GM19438 (cell line): ENCODE measurements around the gene IP6K3.

Source experiments
- ATAC-seq: cut with Tn5 transposase; IDR thresholded peaks from one replicate; pipeline ENCODE4 v1.9.1; 2021; ENCODE audit warnings: low read depth; ENCODE audit not compliant: unreplicated experiment

Gene IP6K3

GRCh38 chr6:33679761-33680160 is 66.9 kb downstream of the IP6K3 start:
- ATAC-seq: no peak

- no peak for ATAC-seq
Observed at GRCh38 chr6:33678932-33679490, 67.7 kb downstream of the IP6K3 start.

- ATAC-seq: no peak
Observed at GRCh38 chr6:33678233-33678931, 68.3 kb downstream of the IP6K3 start.

- ATAC-seq: no peak
Observed at GRCh38 chr6:33677689-33678088, 69.0 kb downstream of the IP6K3 start.

GRCh38 chr6:33677143-33677660 is 69.5 kb downstream of the IP6K3 start:
- ATAC-seq: no peak

DNA sequence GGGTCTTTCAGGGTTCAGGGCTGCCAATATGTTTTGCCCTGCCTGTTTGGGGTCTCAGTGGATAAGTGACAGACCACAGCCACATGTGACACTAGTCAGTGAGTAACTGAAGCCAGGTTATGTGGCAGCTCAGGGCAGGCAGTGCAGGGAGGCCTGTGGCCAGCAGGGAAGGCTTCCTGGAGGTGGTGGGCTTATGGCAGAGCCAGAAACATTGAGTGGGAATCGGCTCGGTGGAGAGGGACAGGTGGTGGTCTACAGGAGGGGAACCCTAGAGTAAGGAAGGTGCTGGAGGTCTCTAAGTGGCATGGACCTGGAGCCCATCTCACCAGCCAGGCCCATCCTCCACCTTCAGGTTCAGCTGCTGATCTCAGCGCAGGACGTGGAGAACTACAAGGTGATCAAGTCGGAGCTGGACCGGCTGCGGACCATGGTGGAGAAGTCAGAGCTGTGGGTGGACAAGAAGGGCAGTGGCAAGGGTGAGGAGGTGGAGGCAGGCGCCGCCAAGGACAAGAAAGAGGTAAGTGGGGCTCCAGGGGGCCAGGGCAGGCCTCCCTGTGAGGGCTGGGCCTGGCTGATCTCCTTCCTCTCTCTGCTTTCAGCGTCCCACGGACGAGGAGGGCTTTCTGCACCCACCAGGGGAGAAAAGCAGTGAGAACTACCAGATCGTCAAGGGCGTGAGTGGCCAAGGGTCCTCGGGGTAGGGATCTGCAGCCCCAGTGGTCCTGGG is 70.1 kb downstream of the IP6K3 start:
- ATAC-seq: no peak

- ATAC-seq: no peak
Observed at GRCh38 chr6:33675968-33676367, 70.7 kb downstream of the IP6K3 start.

- no peak for ATAC-seq
Observed at GRCh38 chr6:33673851-33674250, 72.9 kb downstream of the IP6K3 start.

DNA sequence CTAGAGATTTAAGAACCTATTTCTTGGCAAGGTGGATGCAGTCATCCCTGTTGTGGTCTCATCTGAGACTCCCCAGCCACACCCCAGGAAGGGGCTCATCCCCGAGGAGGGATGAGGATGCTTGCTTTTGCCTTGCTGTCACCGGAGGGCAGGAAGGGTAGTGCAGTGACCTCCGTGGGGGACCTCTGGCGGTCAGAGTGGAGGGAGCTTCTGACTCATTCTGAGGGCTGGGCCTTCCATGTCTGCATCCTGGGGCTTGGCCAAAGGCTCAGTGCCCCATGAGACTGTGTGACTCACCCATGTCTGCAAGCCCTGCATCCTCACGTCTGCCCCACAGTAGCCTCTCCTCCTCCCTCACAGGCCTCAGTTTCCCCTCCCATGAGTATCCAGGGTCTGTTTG is 73.9 kb downstream of the IP6K3 start:
- no peak for ATAC-seq

GRCh38 chr6:33671744-33672072 is 75.0 kb downstream of the IP6K3 start:
- ATAC-seq: no peak
